Lower leg skin (tissue), 4 donors: Measurements from ENCODE around the gene HEMK1. TPM values are rescaled to one million over a fixed set of nuclear protein-coding genes. Genes with fewer than 3 reads are reported as not detected.

Source experiments
- DNase-seq, 2 donors: peaks; one replicate each; pipeline ENCODE4 v3.0.0-alpha.2; 2019; ENCODE audit warnings: low spot score in 2 of 2
- H3K4me3 ChIP-seq: fragments of 200-600 bp; sonication (generic); 2 replicates; pipeline ENCODE4 v1.5.1; 2017; ENCODE audit warnings: mild to moderate bottlenecking, low read depth; ENCODE audit not compliant: poor library complexity, severe bottlenecking
- CTCF ChIP-seq, 3 donors: fragments of 450-650 bp; IDR thresholded peaks; one replicate each; pipeline ENCODE4 v1.5.1; 2016; ENCODE audit warnings: antibody characterized with exemption in 3 of 3, mild to moderate bottlenecking in 3 of 3, moderate library complexity in 2 of 3
- POLR2A ChIP-seq, 2 donors: fragments of 450-650 bp; IDR thresholded peaks; one replicate each; pipeline ENCODE4 v1.6.1; 2016 to 2017; ENCODE audit warnings: antibody characterized with exemption in 2 of 2, mild to moderate bottlenecking in 1 of 2, moderate library complexity in 1 of 2
- whole genome bisulfite sequencing, 2 donors: methylation state at CpG; one replicate each; pipeline ENCODE4 v1.1.5; 2018; 5-methylcytosine and 5-hydroxymethylcytosine counted together
- intact Hi-C: fragments of 100-400 bp; cut with DNase I; formaldehyde crosslinking; loops from one replicate; pipeline ENCODE4 v1.15.0; 2023; ENCODE audit warnings: low total_unique reads
- total RNA-seq, 4 donors: library from RNA; depleted of rRNA; stranded (reverse); fragments of >200 nt; gene quantifications; one replicate each; pipeline ENCODE4 v1.1.0, GENCODE V29; 2016

HEMK1 gene
- total RNA-seq, 4 donors from 2014 or later = 2.9 to 8.1 (median 4.8) TPM

- no peak for DNase-seq
- TF ChIP-seq POLR2A (IDR thresholded peaks at IDR 0.05) = no peak
- TF ChIP-seq CTCF (IDR thresholded peaks at IDR 0.05) = no peak
- WGBS, 2 donors = 43 to 44% methylated on average over 5 to 9 of the region's 9 CpGs
- intact Hi-C loops = no loop called here
- no peak overlapping the region for H3K4me3 ChIP-seq
These were observed 33.4 kb downstream of the HEMK1 start for GRCh38 chr3:50602595-50603191.

- no peak overlapping the region for H3K4me3 ChIP-seq
- TF ChIP-seq CTCF (IDR thresholded peaks at IDR 0.05) (no peak), POLR2A (IDR thresholded peaks at IDR 0.05) (no peak)
- intact Hi-C loops = no loop called here
- WGBS, 2 donors = 59 to 70% methylated on average over 4 of the region's 4 CpGs
- no peak for DNase-seq
These were observed 34.2 kb downstream of the HEMK1 start for GRCh38 chr3:50603261-50604109.

- TF ChIP-seq POLR2A (IDR thresholded peaks at IDR 0.05) (no peak), CTCF (IDR thresholded peaks at IDR 0.05) (no peak)
- H3K4me3 ChIP-seq = no peak overlapping the region
- DNase-seq = no peak
- intact Hi-C loops = no loop called here
- 70 to 77% methylated on average over 5 of the region's 5 CpGs for WGBS, 2 donors
These were observed 34.8 kb downstream of the HEMK1 start for GRCh38 chr3:50604110-50604621.

DNA sequence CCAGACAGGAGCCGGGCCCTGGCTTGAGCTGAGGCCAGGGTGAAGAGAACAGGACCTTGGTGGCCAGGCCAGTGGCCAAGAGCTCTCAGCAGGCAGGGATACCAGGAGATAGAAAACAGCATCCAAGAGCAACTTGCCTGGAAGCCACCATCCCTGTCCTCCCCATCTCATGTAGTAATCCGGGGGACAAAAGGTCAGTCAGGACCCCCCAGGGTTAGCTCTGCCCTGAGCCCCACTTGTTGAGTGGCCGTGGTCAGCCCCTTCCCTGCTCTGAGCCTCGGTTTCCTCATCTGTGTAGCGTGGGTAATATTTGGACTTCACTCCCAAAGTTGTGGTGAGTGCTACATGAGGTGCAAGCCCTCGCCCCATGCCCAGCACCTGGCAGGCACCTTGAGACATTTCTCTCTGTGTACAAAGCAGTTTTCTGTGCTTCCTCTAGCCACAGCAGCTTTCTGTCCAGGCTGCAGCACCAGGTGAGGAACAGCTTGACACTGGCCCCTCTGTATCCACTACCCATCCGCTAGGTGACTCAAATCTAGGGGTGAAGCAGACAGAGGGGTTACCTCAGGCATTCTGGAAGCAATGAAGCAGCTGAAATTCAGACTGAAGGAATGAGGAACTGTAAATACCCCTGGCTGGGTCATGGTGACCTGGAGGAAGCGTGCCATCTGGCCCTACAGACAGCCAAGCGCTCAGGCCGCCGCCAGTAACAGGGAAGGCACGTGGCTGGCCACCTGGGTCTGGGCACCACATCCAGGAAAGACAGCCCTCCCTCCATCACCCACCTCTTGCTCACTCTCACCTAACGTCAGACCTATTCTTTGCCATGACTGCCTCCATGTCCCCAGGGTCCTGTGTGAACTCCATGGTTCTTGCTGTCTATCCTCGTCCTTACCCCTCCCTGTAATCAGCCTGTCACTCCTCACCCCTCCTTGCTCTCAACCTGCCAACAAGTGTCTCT lies 35.6 kb downstream of the HEMK1 start:
- TF ChIP-seq POLR2A (IDR thresholded peaks at IDR 0.05) (no peak), CTCF (IDR thresholded peaks at IDR 0.05) (no peak)
- H3K4me3 ChIP-seq = no peak overlapping the region
- intact Hi-C loops = no loop called here
- DNase-seq = no peak
- 50 to 53% methylated on average over 14 of the region's 14 CpGs for WGBS, 2 donors

DNA sequence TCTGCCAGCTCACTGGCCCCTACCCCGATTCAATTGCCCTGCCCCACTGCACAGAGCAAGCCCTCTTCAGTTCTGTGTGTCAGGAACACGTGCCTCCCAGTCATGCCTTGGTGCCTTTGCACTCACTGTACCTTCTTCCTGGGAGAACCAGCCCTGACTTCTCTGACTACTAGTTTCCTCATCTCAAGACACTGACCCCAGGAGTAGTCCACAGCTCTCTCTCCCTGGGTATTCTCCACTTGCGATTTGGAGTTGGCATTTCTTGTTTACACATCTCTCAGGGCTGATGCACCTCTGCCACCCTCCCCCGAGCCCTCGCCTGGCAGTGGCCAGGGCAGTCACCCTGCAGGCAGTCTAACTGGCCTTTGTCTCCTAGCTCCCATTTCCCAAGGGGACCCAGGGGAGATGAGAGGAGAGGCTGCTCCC lies 36.6 kb downstream of the HEMK1 start:
- DNase-seq = no peak
- TF ChIP-seq POLR2A (IDR thresholded peaks at IDR 0.05) = no peak
- no peak for TF ChIP-seq CTCF (IDR thresholded peaks at IDR 0.05)
- WGBS, 2 donors = 61 to 66% methylated on average over 5 of the region's 5 CpGs
- intact Hi-C loops = no loop called here
- H3K4me3 ChIP-seq = no peak overlapping the region
